ENCODE data around the gene AGFG2. TPM values are rescaled to one million over a fixed set of nuclear protein-coding genes. Genes with fewer than 3 reads are reported as not detected.

AGFG2 gene
- total RNA-seq, 1 experiment from 2014 or later: 42.5 TPM

GRCh38 chr7:100588438-100588837 is 49.4 kb downstream of the AGFG2 start:
- ChIA-PET CTCF (interaction anchor here (0.5 to 1.3 kb wide), 7 partner anchors 9 to 80 kb away, joined by 3 to 9 read pairs (median 3); partner anchors contain the start of gene MOSPD3), POLR2A (interaction anchor here (0.7 kb wide), 1 partner anchor 17 kb away, joined by 6 read pairs; no protein-coding TSS in a partner anchor)
- intact Hi-C loops (cut with micrococcal nuclease; ENCODE audit: unreplicated experiment): no loop called here
- H3K27me3 ChIP-seq (ENCODE audit: control insufficient read depth, insufficient read depth, low read length): no peaks in the 10 kb centered on the region
- no peak overlapping the region for H3K27ac ChIP-seq (ENCODE audit: low read length)
- H3K9me3 ChIP-seq (ENCODE audit: control insufficient read depth, insufficient read depth, low read depth, low read length): no peaks in the 10 kb centered on the region
- BruUV-seq (replicated peaks): no TSS peak
- ATAC-seq (no peak), DNase-seq (ENCODE audit: low read depth, low spot score) (no peak)
- no peak overlapping the region for H3K4me3 ChIP-seq (ENCODE audit: low read depth in 2 of 2, low read length in 2 of 2)
- H3K36me3 ChIP-seq (ENCODE audit: control insufficient read depth, insufficient read depth, low read length): no peaks in the 10 kb centered on the region
- in situ Hi-C loops (cut with HindIII; ENCODE audit: low pct_unique_long_range_greater_than_20kb, low sequenced_read_pairs): no loop called here
- H3K4me1 ChIP-seq (ENCODE audit: control insufficient read depth, insufficient read depth, low read length): peaks cover 12% of the 10 kb centered on the region
- TF ChIP-seq SIN3A (IDR thresholded peaks at IDR 0.05; ENCODE audit: borderline replicate concordance, insufficient read depth, low read depth, low read length): no peak
- TF ChIP-seq POLR2AphosphoS5 (IDR thresholded peaks at IDR 0.05; ENCODE audit: low read depth, low read length): no peak
- TF ChIP-seq REST (IDR thresholded peaks at IDR 0.05; ENCODE audit: insufficient read depth in 1 of 2, low read depth in 2 of 2, low read length in 1 of 2): no peak
- TF ChIP-seq CTCF (IDR thresholded peaks at IDR 0.05): no peak
- no peak for TF ChIP-seq TCF7L2 (IDR thresholded peaks at IDR 0.05; ENCODE audit: low read depth, low read length)

- no peak for ATAC-seq
- DNase-seq (ENCODE audit: low read depth, low spot score): no peak
- CTCF ChIA-PET: interaction anchor here (0.6 to 1.3 kb wide), 5 partner anchors 18 to 142 kb away, joined by 3 to 8 read pairs (median 3); no protein-coding TSS in a partner anchor
- H3K27me3 ChIP-seq (ENCODE audit: control insufficient read depth, insufficient read depth, low read length): no peaks in the 10 kb centered on the region
- POLR2A ChIA-PET: interaction anchor here (1.0 kb wide), 1 partner anchor 94 kb away, joined by 4 read pairs; no protein-coding TSS in a partner anchor
- no peak overlapping the region for H3K4me3 ChIP-seq (ENCODE audit: low read depth in 2 of 2, low read length in 2 of 2)
- intact Hi-C loops (cut with micrococcal nuclease; ENCODE audit: unreplicated experiment) (no loop called here), in situ Hi-C loops (cut with HindIII; ENCODE audit: low pct_unique_long_range_greater_than_20kb, low sequenced_read_pairs) (no loop called here)
- peaks cover 6% of the 10 kb centered on the region; the same call in 1 of the 2 replicates for H3K4me1 ChIP-seq (ENCODE audit: control insufficient read depth, insufficient read depth, low read length)
- BruUV-seq (replicated peaks): no TSS peak
- TF ChIP-seq REST (IDR thresholded peaks at IDR 0.05; ENCODE audit: insufficient read depth in 1 of 2, low read depth in 2 of 2, low read length in 1 of 2): no peak
- TF ChIP-seq POLR2AphosphoS5 (IDR thresholded peaks at IDR 0.05; ENCODE audit: low read depth, low read length): no peak
- TF ChIP-seq CTCF (IDR thresholded peaks at IDR 0.05): no peak
- no peak for TF ChIP-seq TCF7L2 (IDR thresholded peaks at IDR 0.05; ENCODE audit: low read depth, low read length)
- TF ChIP-seq SIN3A (IDR thresholded peaks at IDR 0.05; ENCODE audit: borderline replicate concordance, insufficient read depth, low read depth, low read length): no peak
- no peak overlapping the region for H3K27ac ChIP-seq (ENCODE audit: low read length)
- no peaks in the 10 kb centered on the region for H3K9me3 ChIP-seq (ENCODE audit: control insufficient read depth, insufficient read depth, low read depth, low read length)
- H3K36me3 ChIP-seq (ENCODE audit: control insufficient read depth, insufficient read depth, low read length): no peaks in the 10 kb centered on the region
These were observed 50.4 kb downstream of the AGFG2 start for GRCh38 chr7:100589341-100589947.

All from Panc1 (cell line).